Measurements from ENCODE around the gene KLHL29. TPM values are rescaled to one million over a fixed set of nuclear protein-coding genes. Genes with fewer than 3 reads are reported as not detected.

KLHL29 gene
- polyA plus RNA-seq, 1 donor from 2014 or later = 42.4 TPM

- no peaks in the 10 kb centered on the region for H3K36me3 ChIP-seq (ENCODE audit: insufficient read depth, low read length)
- H3K27ac ChIP-seq (ENCODE audit: low read length) = no peak overlapping the region
- peaks cover 1% of the 10 kb centered on the region for H3K79me2 ChIP-seq (replicated peaks; ENCODE audit: insufficient read depth, low read length)
- H3K9ac ChIP-seq (ENCODE audit: low read length) = no peak overlapping the region
- H3K9me3 ChIP-seq (ENCODE audit: low read length) = no peaks in the 10 kb centered on the region
- TF ChIP-seq REST (IDR thresholded peaks at IDR 0.05; ENCODE audit: borderline replicate concordance) (no peak), TAF1 (IDR thresholded peaks at IDR 0.05; ENCODE audit: low read depth) (no peak), EZH2 (IDR thresholded peaks at IDR 0.05; ENCODE audit: borderline replicate concordance, insufficient read depth, low read length, poor library complexity, severe bottlenecking) (no peak), SMC3 (conservative IDR thresholded peaks at IDR 0.05; ENCODE audit: poor library complexity) (no peak), MXI1 (conservative IDR thresholded peaks at IDR 0.05; ENCODE audit: poor library complexity, severe bottlenecking) (no peak), CTCF (IDR thresholded peaks at IDR 0.05; ENCODE audit: poor library complexity, severe bottlenecking) (no peak), POLR2AphosphoS5 (IDR thresholded peaks at IDR 0.05) (no peak), EP300 (conservative IDR thresholded peaks at IDR 0.05; ENCODE audit: poor library complexity, severe bottlenecking) (no peak), RAD21 (conservative IDR thresholded peaks at IDR 0.05) (no peak)
- H4K20me1 ChIP-seq (ENCODE audit: insufficient read depth) = no peaks in the 10 kb centered on the region
- no peak overlapping the region for H3K4me2 ChIP-seq (ENCODE audit: low read length)
- H3K4me3 ChIP-seq (ENCODE audit: low read length) = no peak overlapping the region
- H3K9me2 ChIP-seq (ENCODE audit: insufficient read depth, low read length) = no peaks in the 10 kb centered on the region
- H3K27me3 ChIP-seq (ENCODE audit: insufficient read depth, low read depth, low read length) = no peaks in the 10 kb centered on the region
- H3F3A ChIP-seq (ENCODE audit: insufficient read depth, low read length, poor library complexity, severe bottlenecking) = no peaks in the 10 kb centered on the region
- no peak overlapping the region for H2AFZ ChIP-seq (ENCODE audit: low read depth, low read length)
Measured at GRCh38 chr2:23381084-23381483, 3.9 kb upstream of the KLHL29 start.

- Histone ChIP-seq H3K4me2 (ENCODE audit: low read length) (no peak overlapping the region), H3K27me3 (ENCODE audit: insufficient read depth, low read depth, low read length) (no peaks in the 10 kb centered on the region)
Measured at GRCh38 chr2:23381485-23381884, 3.5 kb upstream of the KLHL29 start.

More at GRCh38 chr2:23381485-23381884, 3.5 kb upstream of the KLHL29 start:
- H3K27ac ChIP-seq (ENCODE audit: low read length) = no peak overlapping the region
- no peaks in the 10 kb centered on the region for H3K9me2 ChIP-seq (ENCODE audit: insufficient read depth, low read length)
- no peak overlapping the region for H3K4me3 ChIP-seq (ENCODE audit: low read length)
- H4K20me1 ChIP-seq (ENCODE audit: insufficient read depth) = no peaks in the 10 kb centered on the region
- TF ChIP-seq REST (IDR thresholded peaks at IDR 0.05; ENCODE audit: borderline replicate concordance) (no peak), TAF1 (IDR thresholded peaks at IDR 0.05; ENCODE audit: low read depth) (no peak), EZH2 (IDR thresholded peaks at IDR 0.05; ENCODE audit: borderline replicate concordance, insufficient read depth, low read length, poor library complexity, severe bottlenecking) (no peak), EP300 (conservative IDR thresholded peaks at IDR 0.05; ENCODE audit: poor library complexity, severe bottlenecking) (no peak)
- H2AFZ ChIP-seq (ENCODE audit: low read depth, low read length) = no peak overlapping the region
- H3K9me3 ChIP-seq (ENCODE audit: low read length) = no peaks in the 10 kb centered on the region
- no peaks in the 10 kb centered on the region for H3F3A ChIP-seq (ENCODE audit: insufficient read depth, low read length, poor library complexity, severe bottlenecking)
- no peak overlapping the region for H3K9ac ChIP-seq (ENCODE audit: low read length)
- H3K79me2 ChIP-seq (replicated peaks; ENCODE audit: insufficient read depth, low read length) = peaks cover 5% of the 10 kb centered on the region
- H3K36me3 ChIP-seq (ENCODE audit: insufficient read depth, low read length) = no peaks in the 10 kb centered on the region
